Esophagus (tissue), 2 donors: Measurements from ENCODE around the gene PCDHB7. TPM values are rescaled to one million over a fixed set of nuclear protein-coding genes. Genes with fewer than 3 reads are reported as not detected.
"Not testable (repeated sequence)": the region's sequence is repeated elsewhere in the genome, so short reads cannot be mapped to it uniquely, and the experiment has no call there.

Source experiments
- H3K27ac ChIP-seq, 2 donors: one replicate each; pipeline ENCODE4 v1.5.1; 2013; ENCODE audit warnings: low read depth in 2 of 2, mild to moderate bottlenecking in 2 of 2, inconsistent platforms in 1 of 2, low read length in 1 of 2, moderate library complexity in 1 of 2
- H3K27me3 ChIP-seq, 2 donors: one replicate each; pipeline ENCODE4 v1.6.1; 2013; ENCODE audit warnings: low read length in 2 of 2, control low read depth in 1 of 2, mild to moderate bottlenecking in 1 of 2; ENCODE audit not compliant: insufficient read depth in 2 of 2, control insufficient read depth in 1 of 2
- H3K36me3 ChIP-seq, 2 donors: one replicate each; pipeline ENCODE4 v1.6.1; 2013; ENCODE audit warnings: low read length in 1 of 2; ENCODE audit not compliant: control insufficient read depth in 2 of 2, insufficient read depth in 2 of 2
- H3K4me1 ChIP-seq, 2 donors: one replicate each; pipeline ENCODE4 v1.6.1; 2013; ENCODE audit warnings: low read length in 1 of 2; ENCODE audit not compliant: control insufficient read depth in 2 of 2, insufficient read depth in 2 of 2
- H3K4me3 ChIP-seq, 2 donors: one replicate each; pipeline ENCODE4 v1.5.1; 2013; ENCODE audit warnings: low read length in 2 of 2, mild to moderate bottlenecking in 2 of 2, low read depth in 1 of 2, moderate library complexity in 1 of 2
- H3K9me3 ChIP-seq, 2 donors: one replicate each; pipeline ENCODE4 v1.6.1; 2013; ENCODE audit warnings: mild to moderate bottlenecking in 2 of 2, low read depth in 1 of 2, low read length in 1 of 2, moderate library complexity in 1 of 2; ENCODE audit not compliant: control insufficient read depth in 2 of 2, insufficient read depth in 1 of 2
- WGBS, 2 donors: extraction: QIAGEN DNeasy Blood & Tissue Kit; methylation state at CpG; one replicate each; pipeline ENCODE4 v1.1.7; 2013; 5-methylcytosine and 5-hydroxymethylcytosine counted together
- polyA plus RNA-seq, 2 donors: library from polyadenylated mRNA; stranded (reverse); fragments of 200-250 nt; gene quantifications; one replicate each; pipeline ENCODE4 v1.2.3, GENCODE V29; 2013
- donor health status: healthy with polysubstance abuse.
- donor health status: Bipolar disorder and iron deficiency.

Gene PCDHB7
- under 1 TPM; 0.02 to 0.14 TPM for polyA plus RNA-seq

DNA sequence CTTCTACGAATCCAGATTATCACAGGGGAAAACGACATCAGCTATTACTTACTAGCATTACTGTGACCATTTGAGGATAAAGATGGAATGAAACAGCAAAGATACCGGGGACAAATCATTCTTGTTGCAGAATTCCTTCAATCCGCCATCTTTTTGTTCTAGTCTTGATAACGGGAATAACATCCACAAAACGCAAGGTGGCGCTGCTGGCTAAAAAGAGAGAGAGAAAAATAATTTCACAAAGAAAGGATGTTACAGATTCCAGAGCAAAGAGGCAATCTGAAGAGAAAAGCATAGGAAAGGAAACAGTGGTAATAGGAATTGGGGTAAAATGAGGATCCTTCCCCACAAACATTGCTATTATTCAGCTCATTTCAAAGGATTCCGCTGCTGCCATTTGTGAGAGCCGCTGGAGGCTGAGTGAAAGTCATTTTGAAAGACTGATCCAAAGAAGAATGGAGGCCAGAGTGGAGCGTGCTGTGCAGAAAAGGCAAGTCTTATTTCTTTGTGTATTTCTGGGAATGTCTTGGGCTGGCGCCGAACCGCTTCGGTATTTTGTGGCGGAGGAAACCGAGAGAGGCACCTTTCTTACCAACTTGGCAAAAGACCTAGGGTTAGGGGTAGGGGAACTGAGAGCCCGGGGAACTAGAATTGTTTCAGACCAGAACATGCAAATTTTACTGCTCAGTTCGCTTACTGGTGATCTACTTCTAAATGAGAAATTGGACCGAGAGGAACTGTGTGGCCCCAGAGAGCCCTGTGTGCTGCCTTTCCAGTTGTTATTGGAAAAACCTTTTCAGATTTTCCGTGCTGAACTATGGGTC lies at the start of gene PCDHB7:
TSS of gene PCDHB7 (plus strand) at position 264 of the 824 bp plus-strand sequence. CDS start at position 456, 192 bp downstream.
- no peaks in the 10 kb centered on the region for H3K36me3 ChIP-seq
- H3K27me3 ChIP-seq: no peaks in the 10 kb centered on the region
- no peak within 1 kb of the TSS for H3K27ac ChIP-seq
- H3K4me1 ChIP-seq: no peaks in the 10 kb centered on the region
- 28 to 35% methylated on average over 20 of the region's 20 CpGs for WGBS, 2 donors
- H3K4me3 ChIP-seq: no peak within 1 kb of the TSS
- peaks cover 11 to 17% of the 10 kb centered on the region in 2 donors for H3K9me3 ChIP-seq

- H3K4me3 ChIP-seq, H3K4me1 ChIP-seq, H3K9me3 ChIP-seq, H3K27ac ChIP-seq, H3K36me3 ChIP-seq, H3K27me3 ChIP-seq: not testable (repeated sequence)
- 42% methylated on average over 48 to 67 of the region's 73 CpGs for WGBS, 2 donors
Observed at GRCh38 chr5:141123396-141124135, 48.9 kb upstream of the PCDHB7 start.

GRCh38 chr5:141127305-141127704 lies 45.1 kb upstream of the PCDHB7 start:
- peaks cover under 1 to 2% of the 10 kb centered on the region in 2 donors for H3K9me3 ChIP-seq
- no peaks in the 10 kb centered on the region for H3K27me3 ChIP-seq
- H3K36me3 ChIP-seq: no peaks in the 10 kb centered on the region
- no peaks in the 10 kb centered on the region for H3K4me1 ChIP-seq
- 85 to 86% methylated on average over 1 of the region's 1 CpG for WGBS, 2 donors
- no peak overlapping the region for H3K4me3 ChIP-seq
- H3K27ac ChIP-seq: no peak overlapping the region

- Histone ChIP-seq H3K9me3 (peaks cover 14 to 18% of the 10 kb centered on the region in 2 donors), H3K27ac (no peak within 1 kb of the TSS), H3K27me3 (no peaks in the 10 kb centered on the region), H3K4me1 (no peaks in the 10 kb centered on the region), H3K36me3 (no peaks in the 10 kb centered on the region), H3K4me3 (peak within 1 kb of the TSS in 1 of 2 donors; percentile 31)
- 18 to 24% methylated on average over 22 of the region's 22 CpGs for WGBS, 2 donors
Observed at GRCh38 chr5:141135030-141135717, 37.3 kb upstream of the PCDHB7 start, which contains the start of gene PCDHB5. PCDHB5 (plus strand) TSS chr5:141135206; CDS start chr5:141135435, 229 bp downstream.

DNA sequence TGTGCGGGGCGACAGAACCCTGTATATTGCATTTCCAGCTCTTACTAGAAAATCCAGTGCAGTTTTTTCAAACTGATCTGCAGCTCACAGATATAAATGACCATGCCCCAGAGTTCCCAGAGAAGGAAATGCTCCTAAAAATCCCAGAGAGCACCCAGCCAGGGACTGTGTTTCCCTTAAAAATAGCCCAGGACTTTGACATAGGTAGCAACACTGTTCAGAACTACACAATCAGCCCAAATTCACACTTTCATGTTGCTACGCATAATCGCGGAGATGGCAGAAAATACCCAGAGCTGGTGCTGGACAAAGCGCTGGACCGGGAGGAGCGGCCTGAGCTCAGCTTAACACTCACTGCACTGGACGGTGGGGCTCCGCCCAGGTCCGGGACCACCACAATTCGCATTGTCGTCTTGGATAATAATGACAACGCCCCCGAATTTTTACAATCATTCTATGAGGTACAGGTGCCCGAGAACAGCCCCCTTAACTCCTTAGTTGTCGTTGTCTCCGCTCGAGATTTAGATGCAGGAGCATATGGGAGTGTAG lies 36.7 kb upstream of the PCDHB7 start:
- no peaks in the 10 kb centered on the region for H3K36me3 ChIP-seq
- H3K4me1 ChIP-seq: no peaks in the 10 kb centered on the region
- peaks cover 14 to 18% of the 10 kb centered on the region in 2 donors for H3K9me3 ChIP-seq
- H3K27me3 ChIP-seq: no peaks in the 10 kb centered on the region
- no peak overlapping the region for H3K27ac ChIP-seq
- peak overlapping the region in 1 of 2 donors; percentile 31 for H3K4me3 ChIP-seq
- 43 to 49% methylated on average over 19 of the region's 19 CpGs for WGBS, 2 donors

DNA sequence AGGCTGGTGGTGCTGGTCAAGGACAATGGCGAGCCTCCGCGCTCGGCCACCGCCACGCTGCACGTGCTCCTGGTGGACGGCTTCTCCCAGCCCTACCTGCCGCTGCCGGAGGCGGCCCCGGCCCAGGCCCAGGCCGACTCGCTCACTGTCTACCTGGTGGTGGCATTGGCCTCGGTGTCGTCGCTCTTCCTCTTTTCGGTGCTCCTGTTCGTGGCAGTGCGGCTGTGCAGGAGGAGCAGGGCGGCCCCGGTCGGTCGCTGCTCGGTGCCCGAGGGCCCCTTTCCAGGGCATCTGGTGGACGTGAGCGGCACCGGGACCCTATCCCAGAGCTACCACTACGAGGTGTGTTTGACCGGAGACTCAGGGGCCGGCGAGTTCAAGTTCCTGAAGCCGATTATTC lies 35.1 kb upstream of the PCDHB7 start:
- H3K36me3 ChIP-seq, H3K4me1 ChIP-seq, H3K4me3 ChIP-seq, H3K27me3 ChIP-seq, H3K27ac ChIP-seq: not testable (repeated sequence)
- peaks cover 14 to 18% of the 10 kb centered on the region in 2 donors for H3K9me3 ChIP-seq
- WGBS, 2 donors: 46 to 54% methylated on average over 28 to 34 of the region's 34 CpGs

DNA sequence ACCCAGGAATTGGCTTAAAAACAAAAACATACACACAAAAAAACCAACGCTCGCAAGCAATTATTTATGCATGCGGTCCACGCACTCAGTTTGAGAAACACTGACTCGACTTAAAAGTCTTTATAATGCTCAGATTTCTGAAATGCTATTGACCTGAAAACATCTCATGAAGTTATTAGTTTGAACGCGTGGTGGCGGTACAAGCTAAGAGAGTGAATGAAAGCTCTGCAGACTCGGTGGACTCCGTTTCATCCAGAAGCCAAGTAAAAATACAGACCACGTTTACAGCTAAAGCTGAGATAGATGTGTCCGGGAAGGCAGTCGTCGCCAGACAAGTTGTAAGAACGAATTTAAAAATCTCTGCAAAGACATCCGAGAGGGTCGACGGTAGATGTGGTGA lies 22.6 kb upstream of the PCDHB7 start, which contains the start of gene PCDHB6:
TSS of gene PCDHB6 (plus strand) at position 246 of the 400 bp plus-strand sequence. CDS start 201 bp downstream, outside the sequence.
- H3K9me3 ChIP-seq: peaks cover 7 to 17% of the 10 kb centered on the region in 2 donors
- H3K27ac ChIP-seq: no peak within 1 kb of the TSS
- 18 to 19% methylated on average over 18 of the region's 18 CpGs for WGBS, 2 donors
- no peaks in the 10 kb centered on the region for H3K36me3 ChIP-seq
- H3K4me3 ChIP-seq: no peak within 1 kb of the TSS
- no peaks in the 10 kb centered on the region for H3K27me3 ChIP-seq
- peaks cover 0 to 2% of the 10 kb centered on the region in 2 donors for H3K4me1 ChIP-seq

- WGBS, 2 donors: 40 to 43% methylated on average over 33 of the region's 33 CpGs
- no peaks in the 10 kb centered on the region for H3K36me3 ChIP-seq
- peaks cover 7 to 17% of the 10 kb centered on the region in 2 donors for H3K9me3 ChIP-seq
- H3K4me3 ChIP-seq: no peak overlapping the region
- no peaks in the 10 kb centered on the region for H3K27me3 ChIP-seq
- no peak overlapping the region for H3K27ac ChIP-seq
- peaks cover 0 to 2% of the 10 kb centered on the region in 2 donors for H3K4me1 ChIP-seq
Observed at GRCh38 chr5:141150224-141150992, 22.0 kb upstream of the PCDHB7 start.
